Neural cell (in vitro differentiated cells): Measurements from ENCODE around the gene PLCB1. TPM values are rescaled to one million over a fixed set of nuclear protein-coding genes. Genes with fewer than 3 reads are reported as not detected.

Source experiments
- H2AFZ ChIP-seq: fragments of 200-600, 300-800 bp; sonication (generic), shearing (Covaris generic); 2 replicates; pipeline ENCODE4 v1.6.0; 2014; ENCODE audit warnings: low read depth, mild to moderate bottlenecking, antibody characterized with exemption, low read length, moderate library complexity
- H3F3A ChIP-seq: fragments of 200-600 bp; shearing (Covaris generic); 2 replicates; pipeline ENCODE4 v1.6.1; 2016; ENCODE audit warnings: mild to moderate bottlenecking, moderate library complexity, mixed read lengths, antibody characterized with exemption, low read length; ENCODE audit not compliant: insufficient read depth, poor library complexity, severe bottlenecking
- H3K27ac ChIP-seq: fragments of 200-600, 300-800 bp; sonication (generic), shearing (Covaris generic); 2 replicates; pipeline ENCODE4 v1.5.1; 2014; ENCODE audit warnings: mild to moderate bottlenecking, low read length, moderate library complexity
- H3K27me3 ChIP-seq: fragments of 300-800, 200-600 bp; sonication (generic), shearing (Covaris generic); 2 replicates; pipeline ENCODE4 v1.6.0; 2014; ENCODE audit warnings: mild to moderate bottlenecking, low read depth, low read length, moderate library complexity; ENCODE audit not compliant: insufficient read depth
- H3K36me3 ChIP-seq: fragments of 300-800, 200-600 bp; sonication (generic), shearing (Covaris generic); 2 replicates; pipeline ENCODE4 v1.5.1; 2014; ENCODE audit warnings: mild to moderate bottlenecking, antibody characterized with exemption, low read length, moderate library complexity; ENCODE audit not compliant: insufficient read depth
- H3K4me2 ChIP-seq: fragments of 300-800, 200-600 bp; sonication (generic), shearing (Covaris generic); 2 replicates; pipeline ENCODE4 v1.6.0; 2014; ENCODE audit warnings: mild to moderate bottlenecking, low read length
- H3K4me3 ChIP-seq: fragments of 300-800, 200-600 bp; sonication (generic), shearing (Covaris generic); 2 replicates; pipeline ENCODE4 v1.5.1; 2014; ENCODE audit warnings: mild to moderate bottlenecking, low read length, moderate library complexity
- H3K79me2 ChIP-seq: fragments of 200-600 bp; shearing (Covaris generic); replicated peaks from 2 replicates; pipeline ENCODE4 v1.6.0; 2014; ENCODE audit warnings: mild to moderate bottlenecking, low read length, moderate library complexity; ENCODE audit not compliant: insufficient read depth
- H3K9ac ChIP-seq: fragments of 300-800, 200-600 bp; sonication (generic), shearing (Covaris generic); 2 replicates; pipeline ENCODE4 v1.6.1; 2016; ENCODE audit warnings: mild to moderate bottlenecking, low read length, mixed read lengths
- H3K9me2 ChIP-seq: fragments of 200-600 bp; shearing (Covaris generic); 2 replicates; pipeline ENCODE4 v1.6.1; 2016; ENCODE audit warnings: mild to moderate bottlenecking, low read length, mixed read lengths; ENCODE audit not compliant: insufficient read depth
- H3K9me3 ChIP-seq: fragments of 200-600, 300-800 bp; sonication (generic), shearing (Covaris generic); 2 replicates; pipeline ENCODE4 v1.6.1; 2016; ENCODE audit warnings: mild to moderate bottlenecking, mixed run types, low read length, moderate library complexity, mixed read lengths
- H4K20me1 ChIP-seq: fragments of 200-600 bp; shearing (Covaris generic); 2 replicates; pipeline ENCODE4 v1.6.1; 2016; ENCODE audit warnings: mild to moderate bottlenecking, mixed run types; ENCODE audit not compliant: insufficient read depth
- EP300 ChIP-seq: fragments of 450-650 bp; conservative IDR thresholded peaks from 2 replicates; pipeline ENCODE4 v1.6.1; 2014; ENCODE audit warnings: antibody characterized with exemption, mild to moderate bottlenecking, moderate library complexity; ENCODE audit not compliant: poor library complexity, severe bottlenecking
- EZH2 ChIP-seq: fragments of 200-600, 300-800 bp; shearing (Covaris generic), sonication (generic); IDR thresholded peaks from 2 replicates; pipeline ENCODE4 v1.6.1; 2014; ENCODE audit warnings: antibody characterized with exemption, low read length, borderline replicate concordance, mild to moderate bottlenecking; ENCODE audit not compliant: insufficient read depth, poor library complexity, severe bottlenecking
- MXI1 ChIP-seq: fragments of 450-650 bp; conservative IDR thresholded peaks from 2 replicates; pipeline ENCODE4 v1.6.1; 2014; ENCODE audit warnings: antibody characterized with exemption, mild to moderate bottlenecking; ENCODE audit not compliant: poor library complexity, severe bottlenecking
- POLR2AphosphoS5 ChIP-seq: IDR thresholded peaks from 2 replicates; pipeline ENCODE4 v1.6.1; 2012
- RAD21 ChIP-seq: fragments of 450-650 bp; conservative IDR thresholded peaks from 2 replicates; pipeline ENCODE4 v1.6.1; 2014; ENCODE audit warnings: antibody characterized with exemption, mild to moderate bottlenecking, moderate library complexity
- REST ChIP-seq: IDR thresholded peaks from 2 replicates; pipeline ENCODE4 v1.6.1; 2012; ENCODE audit warnings: borderline replicate concordance
- SMC3 ChIP-seq: fragments of 450-650 bp; conservative IDR thresholded peaks from 2 replicates; pipeline ENCODE4 v1.6.1; 2014; ENCODE audit warnings: antibody characterized with exemption, mild to moderate bottlenecking, moderate library complexity; ENCODE audit not compliant: poor library complexity
- TAF1 ChIP-seq: IDR thresholded peaks from 2 replicates; pipeline ENCODE4 v1.6.1; 2012; ENCODE audit warnings: low read depth
- polyA plus RNA-seq: library from polyadenylated mRNA; depleted of rRNA; stranded (reverse); fragments of >200 nt; gene quantifications from 2 replicates; pipeline ENCODE4 v1.2.3, GENCODE V29; 2014
- TF ChIP-seq, protein P1 (sequence below): fragments of 450-650 bp; IDR thresholded peaks from 2 replicates; pipeline ENCODE4 v1.5.1; 2014; ENCODE audit warnings: antibody characterized with exemption, mild to moderate bottlenecking, moderate library complexity; ENCODE audit not compliant: poor library complexity, severe bottlenecking

Gene PLCB1
- polyA plus RNA-seq, 1 donor from 2014 or later: 11.4 TPM

DNA sequence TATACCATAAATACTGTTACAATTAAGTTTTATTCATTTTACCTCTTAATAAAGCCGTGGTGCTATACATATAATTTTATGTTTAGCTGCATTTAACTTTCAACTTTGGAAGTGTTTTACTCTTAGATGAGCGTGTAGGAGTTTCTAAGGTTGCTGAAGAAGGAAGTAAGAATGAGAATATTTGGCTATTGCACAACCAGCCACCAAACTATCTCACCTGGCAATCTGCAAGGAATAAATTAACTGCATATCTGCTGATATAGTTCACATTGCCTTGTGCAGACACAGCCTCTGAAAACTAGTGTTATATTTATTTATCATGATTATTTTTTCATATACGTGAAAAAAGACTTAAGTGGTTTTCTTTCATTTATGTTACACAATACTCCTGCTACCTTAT is 230.4 kb downstream of the PLCB1 start:
- H3K36me3 ChIP-seq: no peaks in the 10 kb centered on the region
- H4K20me1 ChIP-seq: no peaks in the 10 kb centered on the region
- no peak overlapping the region for H3K27ac ChIP-seq
- no peaks in the 10 kb centered on the region for H3K79me2 ChIP-seq
- no peaks in the 10 kb centered on the region for H3K9me2 ChIP-seq
- H3F3A ChIP-seq: no peaks in the 10 kb centered on the region
- no peak overlapping the region for H3K4me3 ChIP-seq
- no peaks in the 10 kb centered on the region for H3K27me3 ChIP-seq
- H3K4me2 ChIP-seq: no peak overlapping the region
- H3K9me3 ChIP-seq: no peaks in the 10 kb centered on the region
- H3K9ac ChIP-seq: no peak overlapping the region
- TF ChIP-seq EZH2 (no peak), SMC3 (no peak), POLR2AphosphoS5 (no peak), EP300 (no peak), TAF1 (no peak), REST (no peak), MXI1 (no peak), RAD21 (no peak)
- TF ChIP-seq, protein P1, sequence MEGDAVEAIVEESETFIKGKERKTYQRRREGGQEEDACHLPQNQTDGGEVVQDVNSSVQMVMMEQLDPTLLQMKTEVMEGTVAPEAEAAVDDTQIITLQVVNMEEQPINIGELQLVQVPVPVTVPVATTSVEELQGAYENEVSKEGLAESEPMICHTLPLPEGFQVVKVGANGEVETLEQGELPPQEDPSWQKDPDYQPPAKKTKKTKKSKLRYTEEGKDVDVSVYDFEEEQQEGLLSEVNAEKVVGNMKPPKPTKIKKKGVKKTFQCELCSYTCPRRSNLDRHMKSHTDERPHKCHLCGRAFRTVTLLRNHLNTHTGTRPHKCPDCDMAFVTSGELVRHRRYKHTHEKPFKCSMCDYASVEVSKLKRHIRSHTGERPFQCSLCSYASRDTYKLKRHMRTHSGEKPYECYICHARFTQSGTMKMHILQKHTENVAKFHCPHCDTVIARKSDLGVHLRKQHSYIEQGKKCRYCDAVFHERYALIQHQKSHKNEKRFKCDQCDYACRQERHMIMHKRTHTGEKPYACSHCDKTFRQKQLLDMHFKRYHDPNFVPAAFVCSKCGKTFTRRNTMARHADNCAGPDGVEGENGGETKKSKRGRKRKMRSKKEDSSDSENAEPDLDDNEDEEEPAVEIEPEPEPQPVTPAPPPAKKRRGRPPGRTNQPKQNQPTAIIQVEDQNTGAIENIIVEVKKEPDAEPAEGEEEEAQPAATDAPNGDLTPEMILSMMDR: no peak
- H2AFZ ChIP-seq: no peak overlapping the region

DNA sequence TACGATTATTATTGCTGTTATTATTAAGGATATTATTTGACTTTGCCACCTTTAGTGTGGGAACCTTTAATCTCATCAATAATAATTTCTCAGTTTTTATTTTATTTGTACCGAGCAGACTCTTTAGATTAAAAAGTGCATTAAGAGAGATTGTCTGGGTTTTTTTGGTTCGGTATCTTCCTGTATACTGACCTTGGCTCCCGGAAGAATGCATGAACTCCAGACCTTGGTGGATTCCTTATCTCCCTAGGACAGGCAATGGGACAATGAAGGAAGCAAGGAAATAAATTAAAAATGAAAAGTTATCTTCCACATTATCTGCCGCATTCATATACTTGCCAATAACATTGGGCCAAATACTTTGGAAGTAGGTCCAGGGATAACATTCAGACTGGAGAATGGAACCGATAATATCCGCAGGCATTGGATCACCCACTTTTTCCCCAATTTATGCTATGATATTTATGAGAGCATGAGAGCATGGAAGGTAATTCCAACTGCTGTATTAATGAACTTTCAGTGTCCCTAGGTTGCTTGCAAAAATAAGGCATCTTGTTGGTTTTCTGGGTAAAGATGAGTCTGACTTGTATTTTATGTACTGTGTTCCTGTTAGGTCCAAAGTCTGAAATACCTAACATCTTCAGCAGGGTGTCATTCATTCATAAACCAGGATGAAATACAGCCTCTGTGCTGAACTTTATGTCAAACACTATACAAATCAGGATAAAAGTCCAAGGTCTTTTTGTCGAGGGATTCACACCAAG is 232.1 kb downstream of the PLCB1 start:
- Histone ChIP-seq H4K20me1 (no peaks in the 10 kb centered on the region), H3K9me3 (no peaks in the 10 kb centered on the region), H3K27me3 (no peaks in the 10 kb centered on the region), H2AFZ (no peak overlapping the region), H3K27ac (no peak overlapping the region), H3K36me3 (no peaks in the 10 kb centered on the region), H3K4me2 (no peak overlapping the region), H3F3A (no peaks in the 10 kb centered on the region), H3K4me3 (no peak overlapping the region), H3K79me2 (no peaks in the 10 kb centered on the region), H3K9ac (no peak overlapping the region), H3K9me2 (no peaks in the 10 kb centered on the region)
- TF ChIP-seq RAD21 (no peak), POLR2AphosphoS5 (no peak), EZH2 (no peak), REST (no peak), EP300 (no peak), SMC3 (no peak), TAF1 (no peak), MXI1 (no peak)
- TF ChIP-seq, protein P1: no peak
